ENCODE data around the gene TMOD3.

The TMOD3 gene

DNA sequence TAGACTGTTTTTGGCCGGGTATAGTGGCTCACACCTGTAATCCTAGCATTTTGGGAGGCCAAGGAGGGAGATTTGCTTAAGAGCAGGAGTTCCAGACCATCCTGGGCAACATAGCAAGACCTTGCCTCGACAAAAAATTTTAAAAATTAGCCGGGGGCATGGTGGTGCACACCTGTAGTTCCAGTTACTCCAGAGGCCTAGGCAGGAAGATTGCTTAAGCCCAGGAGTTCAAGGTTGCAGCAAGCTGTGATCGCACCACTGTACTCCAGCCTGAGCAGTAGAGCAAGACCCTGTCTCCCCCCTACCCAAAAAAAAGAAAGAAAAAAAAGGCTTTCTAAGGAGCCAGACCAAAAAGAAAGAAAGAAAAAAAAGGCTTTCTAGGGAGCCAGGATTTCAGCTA, 36.7 kb downstream of the TMOD3 start:
- H3K27ac ChIP-seq: no peak overlapping the region
- TF ChIP-seq ZFX (IDR thresholded peaks at IDR 0.05; ENCODE audit: borderline replicate concordance): no peak
- TF ChIP-seq, protein P1, sequence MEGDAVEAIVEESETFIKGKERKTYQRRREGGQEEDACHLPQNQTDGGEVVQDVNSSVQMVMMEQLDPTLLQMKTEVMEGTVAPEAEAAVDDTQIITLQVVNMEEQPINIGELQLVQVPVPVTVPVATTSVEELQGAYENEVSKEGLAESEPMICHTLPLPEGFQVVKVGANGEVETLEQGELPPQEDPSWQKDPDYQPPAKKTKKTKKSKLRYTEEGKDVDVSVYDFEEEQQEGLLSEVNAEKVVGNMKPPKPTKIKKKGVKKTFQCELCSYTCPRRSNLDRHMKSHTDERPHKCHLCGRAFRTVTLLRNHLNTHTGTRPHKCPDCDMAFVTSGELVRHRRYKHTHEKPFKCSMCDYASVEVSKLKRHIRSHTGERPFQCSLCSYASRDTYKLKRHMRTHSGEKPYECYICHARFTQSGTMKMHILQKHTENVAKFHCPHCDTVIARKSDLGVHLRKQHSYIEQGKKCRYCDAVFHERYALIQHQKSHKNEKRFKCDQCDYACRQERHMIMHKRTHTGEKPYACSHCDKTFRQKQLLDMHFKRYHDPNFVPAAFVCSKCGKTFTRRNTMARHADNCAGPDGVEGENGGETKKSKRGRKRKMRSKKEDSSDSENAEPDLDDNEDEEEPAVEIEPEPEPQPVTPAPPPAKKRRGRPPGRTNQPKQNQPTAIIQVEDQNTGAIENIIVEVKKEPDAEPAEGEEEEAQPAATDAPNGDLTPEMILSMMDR (IDR thresholded peaks at IDR 0.05): no peak

DNA sequence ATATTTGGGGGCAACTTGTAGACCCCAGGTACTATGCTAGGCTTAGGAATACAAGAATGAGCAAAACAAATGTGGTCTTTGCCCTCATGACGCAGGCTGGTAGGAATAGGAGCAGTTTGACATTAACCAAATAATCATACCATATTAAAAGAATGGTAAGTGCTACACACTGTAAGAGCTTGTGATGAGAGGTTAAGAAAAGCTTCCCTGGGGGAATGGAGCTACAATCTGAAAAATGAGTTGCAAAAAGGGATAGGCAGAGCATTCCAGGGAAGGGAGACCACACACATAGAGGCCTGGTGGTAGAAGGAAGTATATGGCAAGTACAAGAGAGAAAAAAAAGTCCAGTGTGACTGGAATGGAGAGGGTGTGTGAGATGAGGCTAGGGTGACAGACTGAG, 37.3 kb downstream of the TMOD3 start:
- H3K27ac ChIP-seq: no peak overlapping the region
- no peak for TF ChIP-seq ZFX (IDR thresholded peaks at IDR 0.05; ENCODE audit: borderline replicate concordance)
- TF ChIP-seq, protein P1 (IDR thresholded peaks at IDR 0.05): no peak

- peak overlapping the region; percentile 65 for H3K27ac ChIP-seq
- no peak for TF ChIP-seq ZFX (IDR thresholded peaks at IDR 0.05; ENCODE audit: borderline replicate concordance)
- TF ChIP-seq, protein P1 (IDR thresholded peaks at IDR 0.05): no peak
Observed at GRCh38 chr15:51869060-51869421, 39.6 kb downstream of the TMOD3 start.

DNA sequence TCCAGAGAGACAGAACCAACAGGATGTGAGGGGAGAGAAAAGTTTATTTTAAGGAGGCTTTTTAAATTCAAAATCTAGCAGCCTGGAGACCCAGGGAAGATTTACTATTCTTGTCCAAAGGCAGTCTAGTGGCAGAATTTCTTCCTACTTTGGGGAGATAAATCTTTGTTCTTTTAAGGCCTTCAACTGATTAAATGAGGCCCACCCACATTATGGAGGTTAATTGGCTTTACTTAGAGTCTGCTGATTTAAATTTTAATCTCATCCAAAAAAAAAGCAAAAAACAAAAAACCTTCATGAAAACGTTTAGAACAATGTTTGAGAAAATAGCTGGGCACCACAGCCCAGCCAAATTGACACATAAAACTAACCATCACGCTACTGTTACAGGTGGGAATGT, 41.3 kb downstream of the TMOD3 start:
- TF ChIP-seq, protein P1 (IDR thresholded peaks at IDR 0.05): no peak
- TF ChIP-seq ZFX (IDR thresholded peaks at IDR 0.05; ENCODE audit: borderline replicate concordance): no peak
- no peak overlapping the region for H3K27ac ChIP-seq

GRCh38 chr15:51874751-51875644, 45.5 kb downstream of the TMOD3 start:
- TF ChIP-seq ZFX (IDR thresholded peaks at IDR 0.05; ENCODE audit: borderline replicate concordance): no peak
- TF ChIP-seq, protein P1 (IDR thresholded peaks at IDR 0.05): no peak
- no peak overlapping the region for H3K27ac ChIP-seq

GRCh38 chr15:51876169-51876568, 46.7 kb downstream of the TMOD3 start:
- TF ChIP-seq ZFX (IDR thresholded peaks at IDR 0.05; ENCODE audit: borderline replicate concordance): no peak
- no peak overlapping the region for H3K27ac ChIP-seq

GRCh38 chr15:51878446-51879386, 49.3 kb downstream of the TMOD3 start:
- H3K27ac ChIP-seq: peak overlapping the region; percentile 41
- TF ChIP-seq, protein P1 (IDR thresholded peaks at IDR 0.05): no peak
- TF ChIP-seq ZFX (IDR thresholded peaks at IDR 0.05; ENCODE audit: borderline replicate concordance): no peak
